IMR-90 (cell line): ENCODE results near the gene OTOG. TPM values are rescaled to one million over a fixed set of nuclear protein-coding genes. Genes with fewer than 3 reads are reported as not detected.

ENCODE experiments used
- ATAC-seq: fragments of 200-7000 bp; cut with Tn5 transposase; 2 replicates; pipeline ENCODE4 v1.9.1; 2020; ENCODE audit warnings: low read depth, mild to moderate bottlenecking, moderate library complexity
- BruUV-seq: library from RNA; stranded (reverse); fragments of 400-500 nt; replicated peaks from 2 replicates; lab custom pipeline; 2021; lab: Mats Ljungman, UMichigan
- CTCF ChIA-PET: fragments of 300-600 bp; formaldehyde crosslinking; extraction: SDS; loops from one replicate; lab custom pipeline; 2021; ENCODE audit warnings: antibody characterized with exemption; lab: Yijun Ruan, JAX
- POLR2A ChIA-PET: fragments of 300-600 bp; sonication (Branson Sonifier 250); formaldehyde crosslinking; loops from one replicate; lab custom pipeline; 2022; ENCODE audit warnings: antibody characterized with exemption; ENCODE audit not compliant: unreplicated experiment; lab: Charles Lee
- DNase-seq: peaks from one replicate; pipeline ENCODE4 v3.0.0; 2013
- H2AFZ ChIP-seq: replicated peaks from 2 replicates; pipeline ENCODE3; 2013; ENCODE audit warnings: low read length, mild to moderate bottlenecking; ENCODE audit not compliant: poor library complexity
- H2AK5ac ChIP-seq: 2 replicates; pipeline ENCODE4 v1.6.1; 2013; ENCODE audit warnings: low read depth, low read length, inconsistent platforms
- H2AK9ac ChIP-seq: replicated peaks from 2 replicates; pipeline ENCODE3; 2013; ENCODE audit warnings: mild to moderate bottlenecking, low read depth, low read length, moderate library complexity; ENCODE audit not compliant: poor library complexity
- H2BK120ac ChIP-seq: 2 replicates; pipeline ENCODE4 v1.6.1; 2013; ENCODE audit warnings: low read depth, low read length, inconsistent platforms
- H2BK15ac ChIP-seq: 3 replicates; pipeline ENCODE4 v1.6.1; 2013; ENCODE audit warnings: low read depth, low read length, inconsistent platforms
- H2BK20ac ChIP-seq: 2 replicates; pipeline ENCODE4 v1.6.1; 2013; ENCODE audit warnings: low read depth, mild to moderate bottlenecking, inconsistent platforms, low read length, moderate library complexity
- H2BK5ac ChIP-seq: 2 replicates; pipeline ENCODE4 v1.6.1; 2013; ENCODE audit warnings: mild to moderate bottlenecking, low read depth, low read length, inconsistent platforms; ENCODE audit not compliant: poor library complexity, severe bottlenecking
- H3K14ac ChIP-seq: replicated peaks from 2 replicates; pipeline ENCODE4 v1.6.1; 2013; ENCODE audit warnings: low read depth, low read length, inconsistent platforms
- H3K18ac ChIP-seq: 2 replicates; pipeline ENCODE4 v1.6.1; 2013; ENCODE audit warnings: low read depth, low read length, control low read depth
- H3K23ac ChIP-seq: 2 replicates; pipeline ENCODE4 v1.6.1; 2013; ENCODE audit warnings: low read depth, low read length, inconsistent platforms
- H3K27ac ChIP-seq: 2 replicates; pipeline ENCODE4 v1.5.1; 2013; ENCODE audit warnings: mild to moderate bottlenecking, control low read depth, low read length; ENCODE audit not compliant: insufficient read depth
- H3K27me3 ChIP-seq: 2 replicates; pipeline ENCODE4 v1.6.1; 2013; ENCODE audit warnings: low read length; ENCODE audit not compliant: control insufficient read depth, insufficient read depth
- H3K36me3 ChIP-seq: 2 replicates; pipeline ENCODE4 v1.6.1; 2013; ENCODE audit warnings: low read length, mixed read lengths; ENCODE audit not compliant: control insufficient read depth, insufficient read depth
- H3K4ac ChIP-seq: 2 replicates; pipeline ENCODE4 v1.6.1; 2013; ENCODE audit warnings: low read depth, low read length, inconsistent platforms
- H3K4me1 ChIP-seq: 2 replicates; pipeline ENCODE4 v1.6.1; 2013; ENCODE audit warnings: low read length, mixed read lengths; ENCODE audit not compliant: control insufficient read depth, insufficient read depth
- H3K4me2 ChIP-seq: 2 replicates; pipeline ENCODE4 v1.6.1; 2013; ENCODE audit warnings: low read depth, mild to moderate bottlenecking, control low read depth, low read length, moderate library complexity
- H3K4me3 ChIP-seq: 2 replicates; pipeline ENCODE4 v1.5.1; 2013; ENCODE audit warnings: low read depth, mild to moderate bottlenecking, control low read depth, low read length, moderate library complexity; ENCODE audit not compliant: insufficient read depth
- H3K56ac ChIP-seq: 2 replicates; pipeline ENCODE4 v1.6.1; 2013; ENCODE audit warnings: low read length, inconsistent platforms; ENCODE audit not compliant: insufficient read depth; ENCODE audit errors: extremely low read depth
- H3K79me1 ChIP-seq, 2 experiments: 2 replicates each; pipeline ENCODE4 v1.6.1; 2013; ENCODE audit warnings: low read length in 2 of 2, inconsistent platforms in 1 of 2, low read depth in 1 of 2
- H3K9ac ChIP-seq: 2 replicates; pipeline ENCODE4 v1.6.1; 2013; ENCODE audit warnings: low read depth, low read length, control low read depth
- H3K9me1 ChIP-seq: 2 replicates; pipeline ENCODE4 v1.6.1; 2013; ENCODE audit warnings: low read length, inconsistent platforms; ENCODE audit not compliant: insufficient read depth
- H3K9me3 ChIP-seq: 2 replicates; pipeline ENCODE4 v1.6.1; 2013; ENCODE audit warnings: low read length; ENCODE audit not compliant: control insufficient read depth, insufficient read depth
- H4K20me1 ChIP-seq: 2 replicates; pipeline ENCODE4 v1.6.1; 2013; ENCODE audit warnings: low read length, inconsistent platforms; ENCODE audit not compliant: insufficient read depth
- H4K5ac ChIP-seq: 2 replicates; pipeline ENCODE4 v1.6.1; 2013; ENCODE audit warnings: mild to moderate bottlenecking, low read depth, low read length, control low read depth
- H4K8ac ChIP-seq, 2 experiments: 2 replicates each; pipeline ENCODE4 v1.6.1; 2013; ENCODE audit warnings: low read depth in 2 of 2, low read length in 2 of 2, control low read depth in 1 of 2, inconsistent platforms in 1 of 2
- H4K91ac ChIP-seq: 2 replicates; pipeline ENCODE4 v1.6.1; 2013; ENCODE audit warnings: low read depth, low read length, inconsistent platforms; ENCODE audit not compliant: insufficient read depth
- CEBPB ChIP-seq: IDR thresholded peaks from 2 replicates; pipeline ENCODE4 v1.6.1; 2012; ENCODE audit warnings: low read depth, low read length, improper control_type of control experiment
- CHD1 ChIP-seq: IDR thresholded peaks from 2 replicates; pipeline ENCODE4 v1.6.1; 2012; ENCODE audit warnings: low read depth, low read length, improper control_type of control experiment
- ELK1 ChIP-seq: fragments of 150-350 bp; IDR thresholded peaks from 2 replicates; pipeline ENCODE4 v1.6.1; 2016; ENCODE audit warnings: low read depth, mild to moderate bottlenecking, low read length, moderate library complexity, borderline replicate concordance
- FOS ChIP-seq: fragments of 150-350 bp; IDR thresholded peaks from 2 replicates; pipeline ENCODE4 v1.6.1; 2016; ENCODE audit warnings: low read depth, low read length
- MAFK ChIP-seq: IDR thresholded peaks from 2 replicates; pipeline ENCODE4 v1.6.1; 2012; ENCODE audit warnings: low read depth, low read length, improper control_type of control experiment
- MAZ ChIP-seq: IDR thresholded peaks from 2 replicates; pipeline ENCODE4 v1.6.1; 2012; ENCODE audit warnings: low read depth, mild to moderate bottlenecking, low read length, improper control_type of control experiment, moderate library complexity, borderline replicate concordance
- RAD21 ChIP-seq: IDR thresholded peaks from 2 replicates; pipeline ENCODE4 v1.6.1; 2012; ENCODE audit warnings: low read length, improper control_type of control experiment
- RCOR1 ChIP-seq: IDR thresholded peaks from 2 replicates; pipeline ENCODE4 v1.6.1; 2012; ENCODE audit warnings: mild to moderate bottlenecking, low read length, improper control_type of control experiment; ENCODE audit not compliant: insufficient replicate concordance
- RFX5 ChIP-seq: IDR thresholded peaks from 2 replicates; pipeline ENCODE4 v1.8.0; 2012; ENCODE audit warnings: low read depth, mild to moderate bottlenecking, low read length, moderate library complexity
- USF2 ChIP-seq: fragments of 150-350 bp; IDR thresholded peaks from 2 replicates; pipeline ENCODE4 v1.6.1; 2017; ENCODE audit warnings: mild to moderate bottlenecking, antibody characterized with exemption, low read length, low read depth
- WGBS, 2 experiments: methylation state at CpG; one replicate each; pipeline versions ENCODE4 v1.1.5 to v1.1.7; 2013; ENCODE audit warnings: missing lambda C conversion rate in 2 of 2; ENCODE audit not compliant: insufficient read length in 1 of 2; ENCODE audit errors: extremely low coverage in 2 of 2; 5-methylcytosine and 5-hydroxymethylcytosine counted together
- dilution Hi-C: fragments of 300-500 bp; cut with HindIII; formaldehyde crosslinking; loops from one replicate; pipeline ENCODE4 v1.14.3; 2018; ENCODE audit warnings: low sequenced_read_pairs; ENCODE audit not compliant: unreplicated experiment
- in situ Hi-C: fragments of 300-500 bp; cut with MboI; formaldehyde crosslinking; loops from 3 replicates; pipeline ENCODE4 v1.14.3; 2019; ENCODE audit warnings: low sequenced_read_pairs, inconsistent platforms, mixed read lengths
- intact Hi-C: fragments of 100-400 bp; cut with micrococcal nuclease; formaldehyde crosslinking; loops from 2 replicates; pipeline ENCODE4 v1.10.0; 2022
- polyA plus RNA-seq, 3 experiments: library from polyadenylated mRNA; depleted of rRNA; stranded (reverse); fragments of >200 nt; gene quantifications; 2 replicates each; pipeline ENCODE4 v1.2.3, GENCODE V29; 2012; ENCODE audit warnings: low replicate concordance in 1 of 3
- total RNA-seq: library from RNA; depleted of rRNA; stranded (reverse); fragments of >200 nt; gene quantifications from 2 replicates; pipeline ENCODE4 v1.2.3, GENCODE V29; 2012

Gene OTOG
- total and polyA plus RNA-seq, 2 of the 4 experiments (the other 2 are of a cell fraction): not detected

DNA sequence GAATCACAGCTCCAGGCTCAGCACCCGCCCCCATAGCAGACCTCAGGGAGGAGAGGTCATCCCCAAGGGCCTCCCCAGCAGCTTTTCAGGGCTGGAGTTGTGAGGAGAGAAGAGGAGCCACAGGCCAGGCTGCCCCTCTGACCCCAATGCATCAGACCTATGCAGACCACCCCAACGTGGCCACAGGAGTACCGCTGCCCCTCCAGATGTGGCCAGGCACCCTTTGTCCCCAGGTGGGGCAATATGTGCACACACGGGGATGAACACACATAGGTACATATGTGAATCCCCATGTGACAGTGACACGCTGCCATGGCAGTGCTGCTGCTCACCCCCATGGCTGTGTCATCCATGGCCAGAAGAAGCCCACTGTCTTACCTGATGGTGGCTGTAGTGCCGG lies 13.7 kb upstream of the OTOG start:
- BruUV-seq: no TSS peak
- Histone ChIP-seq H3K9me3 (no peaks in the 10 kb centered on the region), H3K4me1 (no peaks in the 10 kb centered on the region), H4K91ac (no peak overlapping the region), H4K5ac (no peak overlapping the region), H3K4ac (no peak overlapping the region), H2BK15ac (no peak overlapping the region), H2BK5ac (no peak overlapping the region), H3K9me1 (no peaks in the 10 kb centered on the region), H3K56ac (no peak overlapping the region), H2AFZ (no peak overlapping the region), H3K18ac (no peak overlapping the region), H3K27me3 (peaks cover 17% of the 10 kb centered on the region), H2BK20ac (no peak overlapping the region), H3K79me1 (no peaks in the 10 kb centered on the region), H3K27ac (no peak overlapping the region), H2BK120ac (no peak overlapping the region), H3K36me3 (no peaks in the 10 kb centered on the region), H2AK9ac (no peak overlapping the region), H3K23ac (no peak overlapping the region), H4K20me1 (no peaks in the 10 kb centered on the region), H3K14ac (no peak overlapping the region), H3K9ac (no peak overlapping the region), H3K4me2 (no peak overlapping the region), H3K4me3 (no peak overlapping the region), H4K8ac (no peak overlapping the region), H2AK5ac (no peak overlapping the region)
- CTCF ChIA-PET: no interaction called here
- intact Hi-C loops (no loop called here), in situ Hi-C loops (no loop called here), dilution Hi-C loops (no loop called here)
- DNase-seq (no peak), ATAC-seq (no peak)
- POLR2A ChIA-PET: no interaction called here
- WGBS, 2 experiments: 60% methylated on average over 1 of the region's 6 CpGs; no CpG with 5 or more reads in 1 of the 2 experiments
- TF ChIP-seq MAZ (no peak), FOS (no peak), RCOR1 (no peak), CEBPB (no peak), RAD21 (no peak), RFX5 (no peak), USF2 (no peak), ELK1 (no peak), MAFK (no peak), CHD1 (no peak)
